ENCODE data around the gene MUC5B. TPM values are rescaled to one million over a fixed set of nuclear protein-coding genes. Genes with fewer than 3 reads are reported as not detected.

Gene MUC5B
- total and polyA plus RNA-seq, 2 donors (not counting 1 experiment from before 2014, with no cell fraction given), result not detected

DNA sequence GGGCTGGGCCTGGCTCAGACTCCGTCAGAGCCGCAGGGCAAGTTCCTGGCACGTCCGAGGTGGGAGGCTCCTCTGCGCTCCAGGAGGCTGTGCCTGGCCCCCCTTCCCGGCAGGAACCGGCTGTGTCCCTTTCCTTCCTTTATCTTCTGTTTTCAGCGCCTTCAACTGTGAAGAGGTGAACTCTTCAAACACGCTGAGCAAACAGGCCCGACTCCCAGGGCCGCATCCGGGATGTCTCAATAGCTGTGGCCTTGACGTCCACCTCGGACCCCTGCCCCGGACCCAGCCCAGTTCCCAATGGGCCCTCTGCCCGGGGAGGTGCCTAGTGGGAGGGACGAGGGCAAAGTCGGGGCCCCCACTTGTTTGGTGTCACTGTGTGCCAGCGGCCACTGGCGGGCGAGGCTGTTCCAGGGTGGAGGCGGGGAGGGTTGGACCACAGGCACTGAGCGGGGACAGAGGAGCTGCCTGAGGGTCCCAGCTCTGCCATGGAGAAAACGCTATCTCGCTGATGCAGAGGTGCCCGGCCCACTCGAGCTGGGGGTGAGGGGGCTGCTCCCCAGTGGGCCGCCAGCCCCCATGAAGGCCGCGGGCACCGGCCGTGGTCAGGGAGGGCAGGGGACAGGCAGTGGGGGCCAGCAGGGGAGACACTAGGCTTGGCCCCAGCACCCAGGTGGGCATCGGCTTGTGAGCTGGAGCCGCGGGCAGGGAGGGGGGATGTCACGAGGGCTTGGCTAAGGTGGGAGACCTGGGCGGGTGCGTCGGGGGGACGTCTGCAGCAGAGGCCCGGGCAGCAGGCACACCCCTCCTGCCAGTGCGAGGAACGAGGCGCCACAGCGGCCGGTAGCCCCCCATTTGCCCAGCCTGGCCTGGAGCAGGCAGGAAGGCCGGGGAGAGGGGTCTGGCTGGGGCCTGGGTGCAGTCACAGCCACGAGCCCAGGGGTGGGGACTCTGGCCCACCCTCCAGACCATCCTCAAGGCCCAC lies 2.7 kb upstream of the MUC5B start:
- no peak for TF ChIP-seq EZH2 (IDR thresholded peaks at IDR 0.05; ENCODE audit: borderline replicate concordance, insufficient read depth, low read depth, low read length, poor library complexity, severe bottlenecking)
- TF ChIP-seq, protein P1, sequence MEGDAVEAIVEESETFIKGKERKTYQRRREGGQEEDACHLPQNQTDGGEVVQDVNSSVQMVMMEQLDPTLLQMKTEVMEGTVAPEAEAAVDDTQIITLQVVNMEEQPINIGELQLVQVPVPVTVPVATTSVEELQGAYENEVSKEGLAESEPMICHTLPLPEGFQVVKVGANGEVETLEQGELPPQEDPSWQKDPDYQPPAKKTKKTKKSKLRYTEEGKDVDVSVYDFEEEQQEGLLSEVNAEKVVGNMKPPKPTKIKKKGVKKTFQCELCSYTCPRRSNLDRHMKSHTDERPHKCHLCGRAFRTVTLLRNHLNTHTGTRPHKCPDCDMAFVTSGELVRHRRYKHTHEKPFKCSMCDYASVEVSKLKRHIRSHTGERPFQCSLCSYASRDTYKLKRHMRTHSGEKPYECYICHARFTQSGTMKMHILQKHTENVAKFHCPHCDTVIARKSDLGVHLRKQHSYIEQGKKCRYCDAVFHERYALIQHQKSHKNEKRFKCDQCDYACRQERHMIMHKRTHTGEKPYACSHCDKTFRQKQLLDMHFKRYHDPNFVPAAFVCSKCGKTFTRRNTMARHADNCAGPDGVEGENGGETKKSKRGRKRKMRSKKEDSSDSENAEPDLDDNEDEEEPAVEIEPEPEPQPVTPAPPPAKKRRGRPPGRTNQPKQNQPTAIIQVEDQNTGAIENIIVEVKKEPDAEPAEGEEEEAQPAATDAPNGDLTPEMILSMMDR (IDR thresholded peaks at IDR 0.05), result no peak
- ATAC-seq (ENCODE audit: low read depth) (no peak), DNase-seq (no peak)
- peaks cover 0 to 6% (median 0%) of the 10 kb centered on the region in 3 donors for H3K9me3 ChIP-seq (ENCODE audit: control extremely low read depth in 1 of 3, control insufficient read depth in 2 of 3, insufficient read depth in 1 of 3, low read length in 2 of 3)
- no peaks in the 10 kb centered on the region for H3K9me3 Mint-ChIP-seq (ENCODE audit: insufficient read depth)
- no peaks in the 10 kb centered on the region for H4K20me1 ChIP-seq (ENCODE audit: control insufficient read depth, insufficient read depth, low read length, poor library complexity, severe bottlenecking)
- H3K4me1 Mint-ChIP-seq, result no peaks in the 10 kb centered on the region
- 69% methylated on average over 47 of the region's 48 CpGs for WGBS (ENCODE audit: insufficient coverage)
- intact Hi-C loops (cut with micrococcal nuclease), result no loop called here
- H3K9ac ChIP-seq (ENCODE audit: low read length), result no peak overlapping the region
- H3K79me2 ChIP-seq (ENCODE audit: control insufficient read depth, insufficient read depth, low read length), result no peaks in the 10 kb centered on the region
- H3K4me1 ChIP-seq (ENCODE audit: control insufficient read depth in 2 of 2, insufficient read depth in 2 of 2, low read length in 2 of 2), result no peaks in the 10 kb centered on the region
- no peak overlapping the region for H3K4me3 ChIP-seq (ENCODE audit: control extremely low read depth in 1 of 5, extremely low read depth in 1 of 5, insufficient read depth in 1 of 5, low read depth in 2 of 5, low read length in 4 of 5)
- no peak overlapping the region for H3K4me3 Mint-ChIP-seq
- no peak overlapping the region for H3K27ac Mint-ChIP-seq
- H3K27me3 Mint-ChIP-seq, result peaks cover 8% of the 10 kb centered on the region
- no peak overlapping the region for H3K27ac ChIP-seq (ENCODE audit: low read length in 2 of 2)
- POLR2A ChIA-PET, result no interaction called here
- no peaks in the 10 kb centered on the region for H3K36me3 ChIP-seq (replicated peaks in 1 of 2; ENCODE audit: control extremely low read depth in 1 of 2, control insufficient read depth in 1 of 2, extremely low read depth in 1 of 2, insufficient read depth in 2 of 2, low read length in 1 of 2)
- CTCF ChIA-PET, result no interaction called here
- no peak overlapping the region for H2AFZ ChIP-seq (ENCODE audit: insufficient read depth, low read depth, low read length, poor library complexity, severe bottlenecking)
- no peak overlapping the region for H3K4me2 ChIP-seq (replicated peaks; ENCODE audit: low read depth, low read length, poor library complexity, severe bottlenecking)
- H3K27me3 ChIP-seq (replicated peaks in 1 of 4; ENCODE audit: control extremely low read depth in 1 of 4, control insufficient read depth in 3 of 4, insufficient read depth in 4 of 4, low read length in 3 of 4), result peaks cover 0 to 2% (median 0%) of the 10 kb centered on the region in 4 experiments

All from B cell (primary cell).